Stimulated activated CD4-positive, alpha-beta T cell treated with anti-CD3 and anti-CD28 coated beads, Interleukin-4, amount 100 ng/mL, for 1 hour (primary cell): Measurements from ENCODE around the gene MIA3.
"Not testable (repeated sequence)": the region's sequence is repeated elsewhere in the genome, so short reads cannot be mapped to it uniquely, and the experiment has no call there.

Experiments used
- DNase-seq: peaks from one replicate; pipeline ENCODE4 v3.0.0-alpha.2; 2020

MIA3 gene, protein sequence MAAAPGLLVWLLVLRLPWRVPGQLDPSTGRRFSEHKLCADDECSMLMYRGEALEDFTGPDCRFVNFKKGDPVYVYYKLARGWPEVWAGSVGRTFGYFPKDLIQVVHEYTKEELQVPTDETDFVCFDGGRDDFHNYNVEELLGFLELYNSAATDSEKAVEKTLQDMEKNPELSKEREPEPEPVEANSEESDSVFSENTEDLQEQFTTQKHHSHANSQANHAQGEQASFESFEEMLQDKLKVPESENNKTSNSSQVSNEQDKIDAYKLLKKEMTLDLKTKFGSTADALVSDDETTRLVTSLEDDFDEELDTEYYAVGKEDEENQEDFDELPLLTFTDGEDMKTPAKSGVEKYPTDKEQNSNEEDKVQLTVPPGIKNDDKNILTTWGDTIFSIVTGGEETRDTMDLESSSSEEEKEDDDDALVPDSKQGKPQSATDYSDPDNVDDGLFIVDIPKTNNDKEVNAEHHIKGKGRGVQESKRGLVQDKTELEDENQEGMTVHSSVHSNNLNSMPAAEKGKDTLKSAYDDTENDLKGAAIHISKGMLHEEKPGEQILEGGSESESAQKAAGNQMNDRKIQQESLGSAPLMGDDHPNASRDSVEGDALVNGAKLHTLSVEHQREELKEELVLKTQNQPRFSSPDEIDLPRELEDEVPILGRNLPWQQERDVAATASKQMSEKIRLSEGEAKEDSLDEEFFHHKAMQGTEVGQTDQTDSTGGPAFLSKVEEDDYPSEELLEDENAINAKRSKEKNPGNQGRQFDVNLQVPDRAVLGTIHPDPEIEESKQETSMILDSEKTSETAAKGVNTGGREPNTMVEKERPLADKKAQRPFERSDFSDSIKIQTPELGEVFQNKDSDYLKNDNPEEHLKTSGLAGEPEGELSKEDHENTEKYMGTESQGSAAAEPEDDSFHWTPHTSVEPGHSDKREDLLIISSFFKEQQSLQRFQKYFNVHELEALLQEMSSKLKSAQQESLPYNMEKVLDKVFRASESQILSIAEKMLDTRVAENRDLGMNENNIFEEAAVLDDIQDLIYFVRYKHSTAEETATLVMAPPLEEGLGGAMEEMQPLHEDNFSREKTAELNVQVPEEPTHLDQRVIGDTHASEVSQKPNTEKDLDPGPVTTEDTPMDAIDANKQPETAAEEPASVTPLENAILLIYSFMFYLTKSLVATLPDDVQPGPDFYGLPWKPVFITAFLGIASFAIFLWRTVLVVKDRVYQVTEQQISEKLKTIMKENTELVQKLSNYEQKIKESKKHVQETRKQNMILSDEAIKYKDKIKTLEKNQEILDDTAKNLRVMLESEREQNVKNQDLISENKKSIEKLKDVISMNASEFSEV (N-terminal part only)

DNA sequence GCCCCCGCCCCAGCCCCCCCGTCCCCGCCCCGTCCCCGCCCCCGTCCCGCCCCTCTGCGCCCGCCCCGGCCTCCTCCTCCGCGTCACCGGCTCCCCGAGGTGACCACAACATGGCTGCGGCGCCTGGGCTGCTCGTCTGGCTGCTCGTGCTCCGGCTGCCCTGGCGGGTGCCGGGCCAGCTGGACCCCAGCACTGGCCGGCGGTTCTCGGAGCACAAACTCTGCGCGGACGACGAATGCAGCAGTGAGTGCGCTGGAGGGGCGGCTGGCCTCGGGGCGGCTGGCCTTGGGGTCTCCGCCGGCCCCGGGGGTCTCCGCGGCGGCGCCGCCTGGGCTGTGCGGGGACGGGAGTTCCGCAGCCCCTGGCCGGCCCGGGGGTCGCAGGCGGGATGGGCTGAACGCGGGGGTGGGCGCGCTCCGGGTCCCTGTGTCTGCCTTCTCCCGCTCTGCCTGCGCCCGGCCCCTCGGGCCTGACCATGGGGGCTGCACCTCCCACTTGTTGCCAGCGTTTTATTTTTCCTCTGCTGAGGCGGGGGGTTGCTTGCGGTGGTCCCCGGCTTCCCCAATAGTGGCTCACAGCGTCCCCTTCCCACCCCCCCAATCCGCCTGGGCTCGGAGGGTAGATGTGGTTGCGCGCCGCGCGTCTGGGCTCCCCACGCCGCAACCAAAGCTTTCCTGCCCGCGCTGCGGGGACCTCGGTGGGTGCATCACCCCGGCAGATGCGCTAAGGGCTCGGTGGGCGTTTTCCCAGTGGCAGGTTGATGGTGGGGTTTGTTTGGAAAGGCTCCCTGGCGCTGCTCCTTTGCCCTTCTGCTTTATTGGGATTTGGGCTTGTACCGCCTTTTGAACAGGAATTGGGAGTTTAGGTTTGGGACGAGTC lies at the start of gene MIA3:
MIA3 (plus strand) TSS at position 97 of the 879 bp plus-strand sequence; CDS start at position 111, 14 bp downstream.
- peak; percentile 74 for DNase-seq

DNA sequence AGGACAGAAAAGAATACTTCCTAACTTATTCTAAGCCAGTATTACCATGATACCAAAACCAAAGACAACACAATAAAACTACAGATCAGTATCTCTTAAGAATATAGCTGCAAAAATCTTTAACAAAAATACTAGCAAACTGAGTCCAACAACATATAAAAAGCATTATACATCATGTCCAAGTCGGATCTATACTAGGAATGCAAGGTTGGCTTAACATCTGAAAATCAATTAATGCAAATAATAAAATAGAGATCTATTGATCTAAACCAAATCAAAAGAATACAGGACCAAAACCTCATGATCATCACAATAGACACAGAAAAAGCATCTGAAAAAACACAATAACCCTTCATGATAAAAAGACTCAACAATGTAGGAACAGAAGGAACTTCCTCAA lies 47.1 kb upstream of the MIA3 start:
- DNase-seq: no peak

DNA sequence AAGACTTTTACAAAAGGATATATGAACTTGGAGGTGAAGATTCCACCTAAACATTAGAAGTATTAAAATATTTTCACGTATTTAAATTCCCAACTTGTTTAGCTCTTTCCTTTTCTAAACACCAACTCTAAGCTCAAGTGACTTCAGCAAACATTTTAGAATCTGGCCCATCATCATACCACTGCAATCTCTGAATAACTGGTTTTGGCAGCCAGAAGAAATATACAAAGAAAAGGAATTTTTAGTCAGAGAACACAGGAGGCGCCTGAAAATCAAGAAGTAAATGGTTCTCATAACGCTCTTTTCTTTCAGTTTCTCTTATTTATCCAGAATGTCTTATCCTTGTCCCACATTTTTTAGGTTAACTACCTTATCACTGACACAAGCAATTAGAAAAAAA lies 38.6 kb upstream of the MIA3 start:
- no peak for DNase-seq

DNA sequence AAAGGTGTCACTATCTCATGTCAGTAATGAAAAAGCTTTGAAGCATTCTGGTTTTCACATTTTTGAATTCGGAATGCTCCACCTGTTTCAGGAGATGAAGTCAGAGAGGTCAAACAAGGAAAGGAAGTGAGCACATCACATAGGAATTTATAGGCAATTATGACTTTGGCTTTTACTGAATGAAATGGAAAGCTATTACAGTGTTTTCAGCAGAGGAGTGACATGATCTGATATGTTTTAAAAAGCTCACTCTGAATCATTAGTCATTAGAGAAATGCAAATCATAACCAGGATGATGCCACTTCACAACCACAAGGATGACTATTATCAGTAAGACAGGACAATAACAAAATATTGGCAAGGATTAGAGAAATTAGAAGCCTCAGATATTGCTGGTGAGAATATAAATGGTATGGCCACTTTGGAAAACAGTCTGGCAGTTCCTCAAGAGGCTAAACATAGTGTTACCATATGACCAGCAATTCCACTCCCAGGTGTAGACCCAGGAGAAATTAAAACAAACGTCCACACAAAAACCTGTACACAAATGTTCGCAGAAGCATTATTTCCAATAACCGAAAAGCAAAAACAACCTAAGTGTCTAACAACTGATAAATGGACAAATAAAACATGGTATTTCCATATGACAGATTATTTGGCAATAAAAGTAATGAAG lies 35.7 kb upstream of the MIA3 start:
- no peak for DNase-seq

DNA sequence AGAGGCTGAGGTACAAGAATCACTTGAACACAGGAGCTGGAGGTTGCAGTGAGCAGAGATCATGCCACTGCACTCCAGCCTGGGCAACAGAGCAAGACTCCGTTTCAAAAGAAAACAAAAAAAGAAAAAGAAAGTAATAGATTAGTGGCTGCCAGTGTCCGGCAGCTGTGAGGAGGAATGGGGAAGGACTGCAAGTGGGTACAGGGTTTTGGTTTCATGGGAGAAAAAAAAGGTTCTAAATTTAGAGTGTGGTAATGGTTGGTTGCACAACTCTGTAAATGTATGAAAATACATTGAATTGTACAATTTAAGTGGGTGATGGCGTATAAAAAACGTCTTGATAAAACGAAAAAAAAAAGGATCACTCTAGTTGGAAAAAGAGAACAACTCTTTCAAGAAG lies 34.8 kb upstream of the MIA3 start:
- DNase-seq: no peak

DNA sequence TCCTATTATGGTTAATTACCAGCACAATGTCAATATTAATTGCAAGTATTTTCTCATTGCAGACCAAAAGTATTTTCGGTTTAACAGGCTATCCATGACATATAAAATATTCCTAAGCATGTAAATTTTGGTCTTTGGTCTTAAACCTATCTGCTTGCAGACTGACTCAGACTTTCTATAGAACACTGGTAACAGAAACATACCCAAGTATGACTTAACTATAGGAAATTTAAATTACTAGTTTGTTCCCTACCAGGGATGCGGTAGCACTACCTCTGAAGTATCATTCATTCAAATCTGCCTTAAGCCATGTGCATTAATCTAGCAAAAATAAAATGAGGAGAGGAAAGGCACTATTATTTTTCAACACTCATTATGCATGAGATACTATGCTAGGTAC lies 31.1 kb upstream of the MIA3 start:
- no peak for DNase-seq

DNA sequence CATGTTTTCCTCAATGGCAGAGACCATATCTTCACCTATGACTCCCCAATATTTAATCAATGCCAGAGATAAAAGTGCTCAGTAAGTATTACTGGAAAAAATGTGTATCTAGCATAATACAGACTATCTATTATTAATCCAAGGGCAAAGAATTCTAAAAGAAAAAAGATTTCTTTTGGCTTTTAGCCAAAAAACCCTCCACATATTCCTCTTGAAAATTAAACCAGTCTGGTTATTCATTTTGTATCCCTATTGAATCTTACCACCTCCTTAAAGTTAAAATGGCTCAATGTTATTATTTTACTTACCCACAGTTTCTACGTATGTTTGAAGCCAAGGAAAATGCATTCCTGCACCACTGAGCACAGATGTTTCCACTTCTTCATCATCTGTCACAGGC lies 29.8 kb upstream of the MIA3 start:
- DNase-seq: no peak

DNA sequence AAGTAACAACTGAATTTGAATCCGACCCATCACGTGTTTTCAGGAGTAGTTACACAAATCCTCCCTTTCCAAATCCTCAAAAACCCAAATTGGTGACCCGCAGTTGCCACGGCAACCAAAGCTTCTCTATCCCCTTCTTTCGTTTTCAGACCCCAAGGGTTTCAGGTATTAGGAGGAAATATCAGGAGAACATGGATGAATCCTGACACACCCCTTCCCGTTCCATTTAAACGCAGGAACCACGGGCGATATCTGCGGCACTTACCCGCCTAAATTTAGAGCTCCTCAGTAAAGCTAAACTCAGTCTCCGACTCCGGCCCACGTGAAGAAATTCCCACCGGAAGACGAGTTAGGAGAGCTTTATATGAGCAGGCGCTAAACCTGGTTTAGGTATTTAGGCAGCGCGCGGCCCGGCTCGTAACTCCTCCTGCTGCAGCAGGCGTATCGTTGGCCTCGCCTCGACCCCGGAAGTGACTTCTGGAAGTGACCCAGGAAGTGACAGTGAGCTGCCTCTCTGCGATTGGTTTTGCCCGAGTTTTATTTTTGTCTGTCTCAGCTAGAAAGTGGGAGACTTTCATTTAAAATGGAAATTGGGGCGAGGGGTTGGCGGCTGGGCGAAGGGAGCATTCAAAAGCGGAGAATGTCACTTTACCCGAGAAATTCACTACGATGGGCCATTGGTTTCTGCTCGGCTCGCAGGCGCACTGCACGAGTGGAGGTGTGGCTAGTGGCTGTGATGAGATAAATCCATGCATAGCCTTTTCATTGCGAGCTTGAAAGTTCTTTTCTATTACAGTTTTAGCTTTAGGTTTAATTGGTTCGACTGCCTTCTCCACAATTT lies 28.2 kb upstream of the MIA3 start, which contains the start of gene TAF1A:
TAF1A (minus strand) TSS at position 472 of the 841 bp plus-strand sequence.
- peak; percentile 84 for DNase-seq

DNA sequence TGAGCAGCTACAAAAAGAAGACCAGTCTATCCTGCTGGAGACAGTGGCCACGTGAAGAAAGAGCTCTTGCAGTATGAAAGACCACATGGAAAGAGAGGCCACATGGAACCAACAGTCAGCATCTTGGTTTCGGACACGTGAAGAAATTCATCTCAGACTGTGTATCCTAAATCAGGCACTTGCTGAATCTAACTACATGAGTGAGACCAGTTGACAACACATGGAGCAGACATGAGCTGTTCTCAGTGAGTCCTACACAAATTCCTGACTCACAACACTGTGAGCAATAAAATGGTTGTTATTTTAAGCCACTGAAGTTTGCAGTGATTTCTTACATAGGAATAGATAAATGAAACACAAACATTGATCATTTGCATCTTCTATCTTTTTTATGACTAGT lies 25.7 kb upstream of the MIA3 start:
- no peak for DNase-seq

DNA sequence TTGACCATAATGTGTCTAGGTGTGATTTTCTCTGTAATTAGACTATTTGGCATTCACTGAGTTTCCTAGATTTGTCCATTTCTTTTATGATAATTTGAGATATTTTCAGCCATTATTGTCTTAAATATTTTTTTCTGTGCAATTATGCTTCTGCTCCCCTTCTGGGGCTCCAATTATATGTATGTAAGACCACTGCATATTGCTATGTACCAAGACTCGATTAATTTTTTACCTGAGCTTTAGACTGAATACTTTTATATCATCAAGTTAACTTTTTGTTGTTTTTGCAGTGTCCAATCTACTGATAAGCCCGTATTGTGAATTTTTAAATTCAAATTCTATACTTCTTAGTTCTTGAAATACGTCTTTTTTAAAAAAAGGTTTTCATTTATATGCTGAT lies 23.1 kb upstream of the MIA3 start:
- no peak for DNase-seq

DNA sequence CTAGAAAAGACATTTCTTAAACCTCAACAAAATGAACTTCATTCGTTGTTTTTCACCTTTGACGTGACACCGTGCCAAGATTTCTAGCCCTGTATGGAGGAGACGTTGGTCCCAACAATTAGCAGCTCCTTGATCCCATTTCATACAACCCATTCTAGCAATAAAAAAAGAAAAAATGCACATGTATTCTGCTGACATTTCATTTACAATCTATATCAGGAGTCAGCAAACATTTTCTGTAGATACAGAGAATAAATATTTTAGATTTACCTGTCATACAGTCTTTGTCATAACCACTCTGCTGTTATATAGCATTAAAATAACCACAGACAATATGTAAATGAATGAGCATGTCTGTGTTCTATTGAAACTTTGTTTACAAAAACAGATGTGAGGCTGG lies 21.2 kb upstream of the MIA3 start:
- no peak for DNase-seq

DNA sequence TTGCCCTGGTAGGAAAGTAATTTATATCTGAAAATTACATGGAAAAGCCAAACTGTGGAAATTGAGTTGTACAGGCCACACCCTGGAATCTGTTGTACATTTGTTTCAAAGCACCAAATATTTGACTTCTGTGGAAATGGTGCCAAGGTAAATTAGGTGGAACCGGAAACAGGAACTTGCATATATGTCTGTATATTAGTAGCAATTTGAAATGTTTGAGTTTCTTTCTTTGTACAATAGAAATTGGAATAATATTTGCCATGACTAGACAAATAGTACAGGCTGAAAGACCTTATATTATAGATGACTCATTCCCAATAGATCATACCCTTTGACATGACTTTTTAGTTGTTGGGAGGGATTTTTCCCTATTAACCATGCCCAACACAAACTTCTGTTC lies 17.6 kb upstream of the MIA3 start:
- DNase-seq: no peak

DNA sequence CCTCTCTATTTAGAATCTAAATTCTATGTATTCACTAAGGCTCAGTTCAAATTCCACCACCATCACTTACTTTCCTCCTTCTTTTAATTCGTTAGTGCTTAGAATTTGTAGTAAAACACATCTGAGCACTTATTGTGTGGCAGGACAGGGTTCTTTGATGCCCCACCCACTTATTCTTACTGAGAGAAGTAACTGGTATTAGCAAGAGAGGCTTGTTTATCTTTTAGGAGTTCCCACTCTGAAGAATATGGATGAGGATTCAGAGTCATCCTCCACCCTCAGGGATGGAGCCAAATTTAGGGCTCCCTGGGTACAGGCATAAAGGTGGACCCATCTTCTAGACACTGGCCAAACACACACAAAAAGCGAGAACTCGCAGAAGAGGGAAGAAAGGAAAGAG lies 16.6 kb upstream of the MIA3 start:
- no peak for DNase-seq

DNA sequence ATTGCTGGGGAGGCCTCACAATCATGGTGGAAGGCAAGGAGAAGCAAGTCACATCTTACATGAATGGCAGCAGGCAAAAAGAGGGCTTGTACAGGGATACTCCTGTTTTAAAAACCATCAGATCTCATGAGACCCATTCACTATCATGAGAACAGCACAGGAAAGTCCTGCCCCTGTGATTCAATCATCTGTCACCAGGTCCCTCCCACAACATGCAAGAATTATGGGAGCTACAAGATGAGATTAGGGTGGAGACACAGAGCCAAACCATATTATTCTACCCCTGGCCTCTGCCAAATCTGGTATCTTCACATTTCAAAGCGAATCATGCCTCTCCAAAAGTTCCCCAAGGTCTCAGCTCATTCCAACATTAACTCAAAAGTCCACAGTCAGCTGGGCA lies 11.1 kb upstream of the MIA3 start:
- DNase-seq: no peak

DNA sequence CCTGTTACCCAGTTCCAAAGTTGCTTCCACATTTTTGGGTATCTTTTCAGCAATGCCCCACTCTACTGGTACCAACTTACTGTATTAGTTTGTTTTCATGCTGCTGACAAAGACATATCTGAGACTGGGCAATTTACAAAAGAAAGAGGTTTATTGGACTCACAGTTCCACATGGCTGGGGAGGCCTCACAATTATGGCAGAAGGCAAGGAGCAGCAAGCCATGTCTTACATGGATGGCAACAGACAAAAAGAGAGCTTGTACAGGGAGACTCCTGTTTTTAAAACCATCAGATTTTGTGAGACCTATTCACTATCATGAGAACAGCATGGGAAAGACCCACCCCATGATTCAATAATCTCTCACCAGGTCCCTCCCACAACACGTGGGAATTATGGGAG lies 8.8 kb upstream of the MIA3 start:
- not testable (repeated sequence) for DNase-seq

DNA sequence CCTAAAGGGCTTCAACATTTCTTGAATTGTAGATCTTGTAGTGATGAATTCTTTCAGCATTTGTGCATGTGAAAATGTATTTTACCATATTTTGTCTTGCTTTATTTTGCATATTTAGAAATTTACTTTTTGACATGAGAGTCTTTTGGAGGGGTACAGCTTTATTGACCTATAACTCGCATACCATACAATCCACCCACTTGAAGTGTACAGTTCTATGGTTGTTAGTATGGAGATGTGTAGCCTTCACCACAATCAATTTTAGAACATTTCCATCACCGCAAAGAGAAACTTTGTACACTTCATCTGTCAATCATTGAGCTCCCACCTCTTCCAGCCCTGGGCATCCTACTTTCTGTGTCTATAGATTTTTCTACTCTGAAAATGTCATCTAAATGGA lies 7.2 kb upstream of the MIA3 start:
- DNase-seq: no peak

DNA sequence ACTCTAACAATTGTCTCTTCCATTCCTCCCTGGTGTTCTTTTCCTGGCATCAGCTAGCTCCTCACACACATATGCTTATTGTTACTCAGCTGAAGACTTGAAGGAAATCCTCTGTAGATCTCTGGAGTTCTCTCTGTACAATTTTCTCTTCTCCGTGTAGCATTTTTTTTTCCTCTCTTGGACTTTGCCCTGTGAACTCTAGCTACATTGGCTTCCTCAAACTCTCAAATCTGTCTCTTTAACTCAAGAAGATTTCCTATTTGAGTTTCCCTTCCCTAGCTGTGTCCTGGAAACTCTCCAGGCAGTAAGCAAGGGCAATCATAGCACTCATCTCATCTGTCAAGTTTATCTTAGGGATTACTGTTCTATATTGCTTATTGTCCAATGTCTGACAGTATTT lies 4.3 kb upstream of the MIA3 start:
- DNase-seq: no peak

DNA sequence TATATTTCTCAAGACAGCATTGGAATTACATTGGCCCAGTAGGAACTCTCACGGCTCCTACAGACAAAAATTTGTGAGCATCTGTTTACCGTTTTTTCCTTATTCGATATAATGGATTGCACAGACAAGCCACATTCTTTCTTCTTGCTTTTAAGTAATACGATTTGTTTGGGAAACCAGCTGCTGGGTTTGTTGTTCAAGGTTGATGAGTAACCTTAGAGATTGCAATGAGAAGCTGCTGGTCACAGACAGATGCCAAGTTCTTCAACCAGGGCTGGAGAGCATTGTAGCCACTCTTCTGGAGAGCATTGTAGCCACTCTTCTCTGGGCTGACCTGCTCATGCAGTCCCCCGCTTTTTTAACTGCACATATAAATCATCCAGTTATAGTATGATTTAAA lies 1.4 kb upstream of the MIA3 start:
- no peak for DNase-seq

DNA sequence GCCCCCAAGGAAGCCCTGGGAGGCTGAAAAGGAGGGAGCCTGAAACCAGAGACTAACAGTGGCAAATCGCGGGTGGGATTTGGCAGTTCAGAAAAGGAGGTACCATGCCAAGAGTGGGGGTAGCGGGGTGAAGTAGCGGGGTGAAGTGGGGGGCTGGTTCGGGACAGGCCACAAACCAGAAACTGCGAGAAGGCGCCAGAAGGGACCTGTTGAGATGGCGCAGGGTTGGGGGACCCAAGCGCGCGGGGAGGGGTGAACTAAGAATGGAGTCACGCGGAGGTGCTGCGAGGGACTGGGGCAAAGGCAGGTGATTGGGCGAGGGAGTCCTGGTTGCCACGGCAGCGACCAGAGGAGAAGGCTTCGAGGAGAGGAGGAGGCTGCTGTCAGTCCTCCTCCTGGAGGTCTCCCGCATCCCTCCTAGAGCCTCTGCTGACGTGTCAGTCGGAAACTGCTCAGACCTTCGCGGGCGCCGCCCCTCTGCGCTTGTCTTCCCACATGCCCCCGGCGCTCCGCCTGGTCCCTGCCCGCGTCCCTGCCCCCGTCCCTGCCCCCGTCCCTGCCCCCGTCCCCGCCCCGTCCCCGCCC lies 438 bp upstream of the MIA3 start:
- DNase-seq: peak; percentile 85
